GM23248 (cell line): ENCODE measurements around the gene ZSWIM9. TPM values are rescaled to one million over a fixed set of nuclear protein-coding genes. Genes with fewer than 3 reads are reported as not detected.

Experiments
- DNase-seq: peaks from one replicate; pipeline ENCODE4 v3.0.0-alpha.2; 2015
- H2AFZ ChIP-seq: fragments of 200-600 bp; sonication (generic); 2 replicates; pipeline ENCODE4 v1.6.1; 2016; ENCODE audit warnings: antibody characterized with exemption
- H3F3A ChIP-seq: fragments of 200-600 bp; sonication (generic); 2 replicates; pipeline ENCODE4 v1.6.1; 2016; ENCODE audit warnings: mild to moderate bottlenecking, antibody characterized with exemption, mixed run types; ENCODE audit not compliant: insufficient read depth
- H3K27ac ChIP-seq: fragments of 200-600 bp; sonication (generic); 2 replicates; pipeline ENCODE4 v1.5.1; 2016; ENCODE audit warnings: mild to moderate bottlenecking
- H3K27me3 ChIP-seq: fragments of 200-600 bp; sonication (generic); replicated peaks from 2 replicates; pipeline ENCODE4 v1.6.1; 2016; ENCODE audit warnings: mild to moderate bottlenecking; ENCODE audit not compliant: insufficient read depth
- H3K36me3 ChIP-seq: fragments of 200-600 bp; sonication (generic); 2 replicates; pipeline ENCODE4 v1.6.1; 2016; ENCODE audit warnings: low read depth, mild to moderate bottlenecking
- H3K4me1 ChIP-seq: fragments of 200-600 bp; sonication (generic); 2 replicates; pipeline ENCODE4 v1.6.1; 2016; ENCODE audit warnings: mild to moderate bottlenecking; ENCODE audit not compliant: insufficient read depth
- H3K4me2 ChIP-seq: fragments of 200-600 bp; sonication (generic); one replicate; pipeline ENCODE4 v1.6.1; 2016; ENCODE audit warnings: mild to moderate bottlenecking; ENCODE audit not compliant: unreplicated experiment
- H3K4me3 ChIP-seq: fragments of 200-600 bp; sonication (generic); 2 replicates; pipeline ENCODE4 v1.5.1; 2016; ENCODE audit warnings: mild to moderate bottlenecking
- H3K79me2 ChIP-seq: fragments of 200-600 bp; sonication (generic); 2 replicates; pipeline ENCODE4 v1.6.1; 2016; ENCODE audit warnings: mild to moderate bottlenecking; ENCODE audit not compliant: insufficient read depth
- H3K9ac ChIP-seq: fragments of 200-600 bp; sonication (generic); 2 replicates; pipeline ENCODE4 v1.6.1; 2016; ENCODE audit warnings: mild to moderate bottlenecking
- H3K9me2 ChIP-seq: fragments of 200-600 bp; sonication (generic); 2 replicates; pipeline ENCODE4 v1.6.1; 2016; ENCODE audit warnings: mixed run types, mild to moderate bottlenecking, moderate library complexity; ENCODE audit not compliant: insufficient read depth
- H3K9me3 ChIP-seq: fragments of 200-600 bp; sonication (generic); one replicate; pipeline ENCODE4 v1.6.1; 2017; ENCODE audit warnings: low read depth
- H4K20me1 ChIP-seq: fragments of 200-600 bp; sonication (generic); 2 replicates; pipeline ENCODE4 v1.6.0; 2016; ENCODE audit not compliant: insufficient read depth
- EZH2 ChIP-seq: fragments of 200-600 bp; sonication (generic); IDR thresholded peaks from 2 replicates; pipeline ENCODE4 v1.6.1; 2018; ENCODE audit warnings: antibody characterized with exemption, mild to moderate bottlenecking; ENCODE audit not compliant: insufficient read depth, poor library complexity, severe bottlenecking
- EZH2phosphoT487 ChIP-seq: fragments of 200-600 bp; sonication (generic); IDR thresholded peaks from 2 replicates; pipeline ENCODE4 v1.6.1; 2018; ENCODE audit warnings: antibody characterized with exemption, moderate library complexity, mild to moderate bottlenecking, low read depth; ENCODE audit not compliant: insufficient read depth
- WGBS, 2 experiments: methylation state at CpG; one replicate each; pipeline ENCODE4 v1.1.6; 2015 to 2017; ENCODE audit warnings: low lambda C conversion rate in 2 of 2, low coverage in 1 of 2; ENCODE audit errors: missing lambda C conversion rate in 2 of 2; 5-methylcytosine and 5-hydroxymethylcytosine counted together
- in situ Hi-C: fragments of 300-500 bp; cut with MboI; formaldehyde crosslinking; loops from 2 replicates; pipeline ENCODE4 v1.15.0; 2020
- polyA plus RNA-seq: library from polyadenylated mRNA; unstranded; fragments of >200 nt; fragmentation: Nextera tagmentation; extraction: Ambion mirVana; gene quantifications from 2 replicates; pipeline ENCODE4 v1.2.1, GENCODE V29; 2016
- total RNA-seq: library from RNA; depleted of rRNA; stranded (reverse); fragments of >200 nt; shearing (Covaris generic); gene quantifications from 2 replicates; pipeline ENCODE4 v1.2.3, GENCODE V29; 2014; rRNA removed

Gene ZSWIM9
- total RNA-seq, result 4.3 and 6.6 TPM in 2 replicates
- polyA plus RNA-seq, result 0.88 and 1.2 TPM in 2 replicates

DNA sequence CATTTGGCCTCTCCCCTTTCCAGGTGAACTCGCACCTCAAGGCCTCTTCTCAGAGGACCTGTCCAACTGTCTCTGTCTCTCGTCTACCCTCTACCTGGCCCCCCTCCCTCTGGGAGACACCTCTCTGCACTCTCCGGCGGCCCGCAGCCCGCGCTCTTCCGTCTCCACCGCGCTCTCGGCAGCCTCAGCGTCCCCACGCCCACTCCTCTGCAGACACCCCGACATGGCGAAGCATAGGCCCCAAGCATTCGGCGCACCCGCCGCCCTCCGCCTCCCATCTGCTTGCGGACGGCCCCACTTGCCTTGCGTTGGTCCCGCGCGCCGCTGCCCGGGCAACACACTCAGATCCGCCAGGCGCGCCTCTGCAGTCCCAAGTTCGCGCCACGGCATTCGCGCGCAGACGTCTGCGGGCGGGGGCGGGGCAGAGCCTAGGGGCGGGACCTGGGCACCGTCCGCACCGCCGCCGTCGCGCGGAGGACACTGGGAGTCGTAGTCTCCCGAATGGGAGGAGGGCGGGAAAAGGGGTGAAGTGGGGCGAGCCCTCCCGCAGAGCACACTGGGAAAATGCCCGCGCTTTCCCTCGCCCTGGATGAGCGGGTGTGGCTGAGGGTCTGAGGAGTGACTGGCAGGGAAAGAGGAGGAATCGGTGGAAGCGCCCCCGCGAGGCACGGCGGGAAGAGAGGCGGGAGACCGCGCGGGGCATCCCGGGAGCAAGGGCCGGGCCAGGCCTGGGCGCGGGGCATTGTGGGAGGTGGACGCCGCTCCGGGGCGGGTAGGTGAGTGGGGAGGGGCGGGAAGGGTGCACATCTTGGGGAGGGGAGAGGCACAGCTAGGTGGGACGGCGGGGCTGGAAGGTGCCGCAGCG lies at the start of gene ZSWIM9, which contains the start of gene LIG1:
TSS of gene ZSWIM9 (plus strand) at position 742 of the 865 bp plus-strand sequence. CDS start 1,123 bp downstream, outside the sequence.
TSS of gene LIG1 (minus strand) at position 406 of the 865 bp plus-strand sequence. CDS start 4,778 bp downstream, outside the sequence.
- Histone ChIP-seq H3K4me1 (peaks cover 5% of the 10 kb centered on the region; the same call in 1 of the 2 replicates), H3K36me3 (no peaks in the 10 kb centered on the region), H3F3A (peaks cover 9% of the 10 kb centered on the region; the same call in 1 of the 2 replicates), H3K4me3 (peak within 1 kb of the TSS; percentile 95), H4K20me1 (no peaks in the 10 kb centered on the region), H3K27ac (peak within 1 kb of the TSS; percentile 74), H3K79me2 (peaks cover 39% of the 10 kb centered on the region), H3K4me2 (peak within 1 kb of the TSS; percentile 98), H3K9ac (peak within 1 kb of the TSS; percentile 88), H3K27me3 (no peaks in the 10 kb centered on the region), H2AFZ (peak within 1 kb of the TSS; percentile 98), H3K9me3 (no peaks in the 10 kb centered on the region), H3K9me2 (no peaks in the 10 kb centered on the region)
- TF ChIP-seq EZH2phosphoT487, result no peak
- no peak for TF ChIP-seq EZH2
- 1% methylated on average over 52 to 82 of the region's 82 CpGs for WGBS, 2 experiments
- peak; percentile 98 for DNase-seq
- in situ Hi-C loops, result no loop called here

DNA sequence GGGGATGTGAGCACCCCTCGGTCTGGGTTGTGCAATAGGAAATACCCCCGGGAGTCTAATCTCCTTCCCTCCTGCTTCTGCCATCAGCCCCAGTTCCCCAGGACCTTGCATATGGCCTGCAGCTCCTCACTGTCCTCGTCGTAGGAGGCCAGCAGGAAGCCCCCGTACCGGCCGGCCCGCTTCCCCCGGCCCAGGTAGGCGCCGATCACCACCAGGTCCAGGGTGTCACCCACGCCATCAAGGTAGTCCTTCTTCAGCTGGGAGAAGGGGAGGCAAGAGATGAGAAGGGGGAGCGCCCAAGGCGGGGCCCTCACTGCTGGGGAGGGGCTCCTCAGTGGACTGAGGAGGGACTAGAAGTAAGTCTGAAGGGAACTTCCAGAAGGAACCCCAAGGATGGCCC lies 49.4 kb upstream of the ZSWIM9 start:
- no peak overlapping the region for H3K4me3 ChIP-seq
- H4K20me1 ChIP-seq, result no peaks in the 10 kb centered on the region
- no peaks in the 10 kb centered on the region for H3K36me3 ChIP-seq
- H3K27me3 ChIP-seq, result no peaks in the 10 kb centered on the region
- no peak for DNase-seq
- H3K79me2 ChIP-seq, result no peaks in the 10 kb centered on the region
- H3K27ac ChIP-seq, result no peak overlapping the region
- H3K9me2 ChIP-seq, result no peaks in the 10 kb centered on the region
- H3K9ac ChIP-seq, result no peak overlapping the region
- 97 to 99% methylated on average over 14 of the region's 14 CpGs for WGBS, 2 experiments
- no peak overlapping the region for H3K4me2 ChIP-seq
- H3K4me1 ChIP-seq, result peaks cover 10% of the 10 kb centered on the region
- H3K9me3 ChIP-seq, result no peaks in the 10 kb centered on the region
- in situ Hi-C loops, result no loop called here
- 0 out of 2 replicates have a peak, but pooled peaks cover 9% of the 10 kb centered on the region for H3F3A ChIP-seq
- H2AFZ ChIP-seq, result no peak overlapping the region
- TF ChIP-seq EZH2 (no peak), EZH2phosphoT487 (no peak)

DNA sequence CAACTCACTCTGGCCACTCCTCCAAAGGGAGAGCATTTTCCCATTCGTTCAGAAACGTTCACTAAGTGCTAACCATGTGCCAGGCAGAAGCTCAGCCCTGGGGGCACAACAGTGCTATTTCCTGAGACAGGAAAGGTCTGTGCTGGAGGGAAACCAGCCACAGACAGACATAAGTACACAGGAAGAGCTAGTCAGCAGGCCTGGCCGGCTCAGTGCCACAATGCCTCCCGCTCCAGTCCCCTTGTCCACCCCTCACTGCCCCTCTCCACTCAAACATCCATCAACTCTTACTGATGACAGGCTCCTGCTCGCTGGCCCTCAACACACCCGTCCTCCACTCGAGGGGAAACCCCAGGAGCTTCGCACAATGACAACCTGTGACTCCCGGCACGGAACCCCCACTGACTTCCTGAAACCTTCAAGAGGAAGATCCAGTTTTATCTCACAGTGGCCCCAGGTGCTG lies 48.5 kb upstream of the ZSWIM9 start:
- no peak overlapping the region for H3K9ac ChIP-seq
- TF ChIP-seq EZH2, result no peak
- TF ChIP-seq EZH2phosphoT487, result no peak
- WGBS, 2 experiments, result 96 to 97% methylated on average over 10 of the region's 10 CpGs

DNA sequence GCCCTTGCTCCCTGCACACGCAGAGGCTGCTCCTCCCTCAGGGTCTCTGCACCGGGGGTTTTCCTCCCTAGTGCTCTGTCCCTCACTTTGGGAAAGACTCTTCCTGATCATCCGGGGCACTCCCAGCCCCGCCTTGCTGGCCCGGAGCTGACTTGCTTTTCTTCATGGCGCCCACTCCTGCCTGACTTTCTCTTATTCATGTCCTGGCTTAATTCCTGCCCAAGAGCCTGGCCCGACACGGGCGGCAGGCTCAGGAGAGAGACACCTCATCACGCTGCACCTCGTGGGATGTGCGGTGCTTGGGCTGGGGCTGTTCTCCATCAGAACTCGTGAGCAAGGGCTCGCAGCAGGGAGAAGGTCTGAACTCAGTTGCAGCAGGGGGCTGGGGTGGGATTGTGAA lies 48.1 kb upstream of the ZSWIM9 start:
- 94 to 99% methylated on average over 12 to 14 of the region's 14 CpGs for WGBS, 2 experiments

More for the DNA sequence above, 48.5 kb upstream of the ZSWIM9 start:
- Histone ChIP-seq H3K9me2 (no peaks in the 10 kb centered on the region), H3K4me1 (peaks cover 10% of the 10 kb centered on the region), H3K4me3 (no peak overlapping the region), H3K27me3 (no peaks in the 10 kb centered on the region), H3K79me2 (no peaks in the 10 kb centered on the region), H2AFZ (no peak overlapping the region), H3F3A (0 out of 2 replicates have a peak, but pooled peaks cover 9% of the 10 kb centered on the region), H3K27ac (no peak overlapping the region), H3K4me2 (no peak overlapping the region), H4K20me1 (no peaks in the 10 kb centered on the region), H3K9me3 (no peaks in the 10 kb centered on the region), H3K36me3 (no peaks in the 10 kb centered on the region)
- DNase-seq, result no peak
- in situ Hi-C loops, result no loop called here

More for the DNA sequence above, 48.1 kb upstream of the ZSWIM9 start:
- in situ Hi-C loops, result no loop called here
- no peaks in the 10 kb centered on the region for H3K9me3 ChIP-seq
- H3K4me3 ChIP-seq, result no peak overlapping the region
- TF ChIP-seq EZH2 (no peak), EZH2phosphoT487 (no peak)
- H3K4me2 ChIP-seq, result no peak overlapping the region
- no peaks in the 10 kb centered on the region for H3K27me3 ChIP-seq
- H2AFZ ChIP-seq, result no peak overlapping the region
- H3F3A ChIP-seq, result 0 out of 2 replicates have a peak, but pooled peaks cover 9% of the 10 kb centered on the region
- H3K36me3 ChIP-seq, result no peaks in the 10 kb centered on the region
- no peak overlapping the region for H3K27ac ChIP-seq
- no peaks in the 10 kb centered on the region for H3K79me2 ChIP-seq
- peaks cover 10% of the 10 kb centered on the region for H3K4me1 ChIP-seq
- DNase-seq, result no peak
- H3K9me2 ChIP-seq, result no peaks in the 10 kb centered on the region
- no peak overlapping the region for H3K9ac ChIP-seq
- no peaks in the 10 kb centered on the region for H4K20me1 ChIP-seq
